Neural cell (in vitro differentiated cells): ENCODE measurements around the gene SEMA4F. TPM values are rescaled to one million over a fixed set of nuclear protein-coding genes. Genes with fewer than 3 reads are reported as not detected.

Source experiments
- H2AFZ ChIP-seq: fragments of 200-600, 300-800 bp; sonication (generic), shearing (Covaris generic); 2 replicates; pipeline ENCODE4 v1.6.0; 2014; ENCODE audit warnings: low read depth, mild to moderate bottlenecking, antibody characterized with exemption, low read length, moderate library complexity
- H3F3A ChIP-seq: fragments of 200-600 bp; shearing (Covaris generic); 2 replicates; pipeline ENCODE4 v1.6.1; 2016; ENCODE audit warnings: mild to moderate bottlenecking, moderate library complexity, mixed read lengths, antibody characterized with exemption, low read length; ENCODE audit not compliant: insufficient read depth, poor library complexity, severe bottlenecking
- H3K27ac ChIP-seq: fragments of 200-600, 300-800 bp; sonication (generic), shearing (Covaris generic); 2 replicates; pipeline ENCODE4 v1.5.1; 2014; ENCODE audit warnings: mild to moderate bottlenecking, low read length, moderate library complexity
- H3K27me3 ChIP-seq: fragments of 300-800, 200-600 bp; sonication (generic), shearing (Covaris generic); 2 replicates; pipeline ENCODE4 v1.6.0; 2014; ENCODE audit warnings: mild to moderate bottlenecking, low read depth, low read length, moderate library complexity; ENCODE audit not compliant: insufficient read depth
- H3K36me3 ChIP-seq: fragments of 300-800, 200-600 bp; sonication (generic), shearing (Covaris generic); 2 replicates; pipeline ENCODE4 v1.5.1; 2014; ENCODE audit warnings: mild to moderate bottlenecking, antibody characterized with exemption, low read length, moderate library complexity; ENCODE audit not compliant: insufficient read depth
- H3K4me2 ChIP-seq: fragments of 300-800, 200-600 bp; sonication (generic), shearing (Covaris generic); 2 replicates; pipeline ENCODE4 v1.6.0; 2014; ENCODE audit warnings: mild to moderate bottlenecking, low read length
- H3K4me3 ChIP-seq: fragments of 300-800, 200-600 bp; sonication (generic), shearing (Covaris generic); 2 replicates; pipeline ENCODE4 v1.5.1; 2014; ENCODE audit warnings: mild to moderate bottlenecking, low read length, moderate library complexity
- H3K79me2 ChIP-seq: fragments of 200-600 bp; shearing (Covaris generic); replicated peaks from 2 replicates; pipeline ENCODE4 v1.6.0; 2014; ENCODE audit warnings: mild to moderate bottlenecking, low read length, moderate library complexity; ENCODE audit not compliant: insufficient read depth
- H3K9ac ChIP-seq: fragments of 300-800, 200-600 bp; sonication (generic), shearing (Covaris generic); 2 replicates; pipeline ENCODE4 v1.6.1; 2016; ENCODE audit warnings: mild to moderate bottlenecking, low read length, mixed read lengths
- H3K9me2 ChIP-seq: fragments of 200-600 bp; shearing (Covaris generic); 2 replicates; pipeline ENCODE4 v1.6.1; 2016; ENCODE audit warnings: mild to moderate bottlenecking, low read length, mixed read lengths; ENCODE audit not compliant: insufficient read depth
- H3K9me3 ChIP-seq: fragments of 200-600, 300-800 bp; sonication (generic), shearing (Covaris generic); 2 replicates; pipeline ENCODE4 v1.6.1; 2016; ENCODE audit warnings: mild to moderate bottlenecking, mixed run types, low read length, moderate library complexity, mixed read lengths
- H4K20me1 ChIP-seq: fragments of 200-600 bp; shearing (Covaris generic); 2 replicates; pipeline ENCODE4 v1.6.1; 2016; ENCODE audit warnings: mild to moderate bottlenecking, mixed run types; ENCODE audit not compliant: insufficient read depth
- EP300 ChIP-seq: fragments of 450-650 bp; conservative IDR thresholded peaks from 2 replicates; pipeline ENCODE4 v1.6.1; 2014; ENCODE audit warnings: antibody characterized with exemption, mild to moderate bottlenecking, moderate library complexity; ENCODE audit not compliant: poor library complexity, severe bottlenecking
- EZH2 ChIP-seq: fragments of 200-600, 300-800 bp; shearing (Covaris generic), sonication (generic); IDR thresholded peaks from 2 replicates; pipeline ENCODE4 v1.6.1; 2014; ENCODE audit warnings: antibody characterized with exemption, low read length, borderline replicate concordance, mild to moderate bottlenecking; ENCODE audit not compliant: insufficient read depth, poor library complexity, severe bottlenecking
- MXI1 ChIP-seq: fragments of 450-650 bp; conservative IDR thresholded peaks from 2 replicates; pipeline ENCODE4 v1.6.1; 2014; ENCODE audit warnings: antibody characterized with exemption, mild to moderate bottlenecking; ENCODE audit not compliant: poor library complexity, severe bottlenecking
- POLR2AphosphoS5 ChIP-seq: IDR thresholded peaks from 2 replicates; pipeline ENCODE4 v1.6.1; 2012
- RAD21 ChIP-seq: fragments of 450-650 bp; conservative IDR thresholded peaks from 2 replicates; pipeline ENCODE4 v1.6.1; 2014; ENCODE audit warnings: antibody characterized with exemption, mild to moderate bottlenecking, moderate library complexity
- SMC3 ChIP-seq: fragments of 450-650 bp; conservative IDR thresholded peaks from 2 replicates; pipeline ENCODE4 v1.6.1; 2014; ENCODE audit warnings: antibody characterized with exemption, mild to moderate bottlenecking, moderate library complexity; ENCODE audit not compliant: poor library complexity
- TAF1 ChIP-seq: IDR thresholded peaks from 2 replicates; pipeline ENCODE4 v1.6.1; 2012; ENCODE audit warnings: low read depth
- polyA plus RNA-seq: library from polyadenylated mRNA; depleted of rRNA; stranded (reverse); fragments of >200 nt; gene quantifications from 2 replicates; pipeline ENCODE4 v1.2.3, GENCODE V29; 2014
- TF ChIP-seq, protein P1 (sequence below): fragments of 450-650 bp; IDR thresholded peaks from 2 replicates; pipeline ENCODE4 v1.5.1; 2014; ENCODE audit warnings: antibody characterized with exemption, mild to moderate bottlenecking, moderate library complexity; ENCODE audit not compliant: poor library complexity, severe bottlenecking
- TF ChIP-seq, protein P2 (sequence below): IDR thresholded peaks from 2 replicates; pipeline ENCODE4 v1.6.1; 2012; ENCODE audit warnings: borderline replicate concordance

The SEMA4F gene
- polyA plus RNA-seq, 1 donor from 2014 or later = 18.2 TPM

DNA sequence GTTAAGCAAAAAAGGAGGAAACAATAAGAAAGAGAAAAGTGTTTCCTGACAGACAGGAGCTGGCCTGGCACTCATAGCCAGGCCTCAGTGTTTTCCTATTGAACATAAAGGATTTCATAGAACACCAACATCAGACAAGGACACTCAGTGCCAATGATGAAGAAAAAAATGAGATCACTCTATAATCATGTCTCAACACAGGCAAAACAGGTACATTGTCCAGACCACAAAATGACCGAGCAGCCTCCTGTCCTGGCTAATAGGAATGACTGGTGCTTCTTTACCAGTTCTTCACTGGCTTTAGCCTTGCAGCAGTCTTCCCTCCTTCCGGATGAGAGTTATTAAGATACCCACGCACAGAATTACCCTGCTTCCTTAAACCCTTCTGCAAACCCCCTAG, 35.6 kb downstream of the SEMA4F start:
- Histone ChIP-seq H3F3A (no peaks in the 10 kb centered on the region), H3K9me3 (no peaks in the 10 kb centered on the region), H2AFZ (no peak overlapping the region), H3K36me3 (no peaks in the 10 kb centered on the region), H3K4me3 (no peak overlapping the region), H3K9me2 (no peaks in the 10 kb centered on the region), H3K27me3 (no peaks in the 10 kb centered on the region), H4K20me1 (no peaks in the 10 kb centered on the region), H3K27ac (no peak overlapping the region), H3K4me2 (no peak overlapping the region), H3K9ac (no peak overlapping the region), H3K79me2 (no peaks in the 10 kb centered on the region)
- TF ChIP-seq RAD21 = no peak
- TF ChIP-seq SMC3 = no peak
- TF ChIP-seq, protein P1, sequence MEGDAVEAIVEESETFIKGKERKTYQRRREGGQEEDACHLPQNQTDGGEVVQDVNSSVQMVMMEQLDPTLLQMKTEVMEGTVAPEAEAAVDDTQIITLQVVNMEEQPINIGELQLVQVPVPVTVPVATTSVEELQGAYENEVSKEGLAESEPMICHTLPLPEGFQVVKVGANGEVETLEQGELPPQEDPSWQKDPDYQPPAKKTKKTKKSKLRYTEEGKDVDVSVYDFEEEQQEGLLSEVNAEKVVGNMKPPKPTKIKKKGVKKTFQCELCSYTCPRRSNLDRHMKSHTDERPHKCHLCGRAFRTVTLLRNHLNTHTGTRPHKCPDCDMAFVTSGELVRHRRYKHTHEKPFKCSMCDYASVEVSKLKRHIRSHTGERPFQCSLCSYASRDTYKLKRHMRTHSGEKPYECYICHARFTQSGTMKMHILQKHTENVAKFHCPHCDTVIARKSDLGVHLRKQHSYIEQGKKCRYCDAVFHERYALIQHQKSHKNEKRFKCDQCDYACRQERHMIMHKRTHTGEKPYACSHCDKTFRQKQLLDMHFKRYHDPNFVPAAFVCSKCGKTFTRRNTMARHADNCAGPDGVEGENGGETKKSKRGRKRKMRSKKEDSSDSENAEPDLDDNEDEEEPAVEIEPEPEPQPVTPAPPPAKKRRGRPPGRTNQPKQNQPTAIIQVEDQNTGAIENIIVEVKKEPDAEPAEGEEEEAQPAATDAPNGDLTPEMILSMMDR = no peak

DNA sequence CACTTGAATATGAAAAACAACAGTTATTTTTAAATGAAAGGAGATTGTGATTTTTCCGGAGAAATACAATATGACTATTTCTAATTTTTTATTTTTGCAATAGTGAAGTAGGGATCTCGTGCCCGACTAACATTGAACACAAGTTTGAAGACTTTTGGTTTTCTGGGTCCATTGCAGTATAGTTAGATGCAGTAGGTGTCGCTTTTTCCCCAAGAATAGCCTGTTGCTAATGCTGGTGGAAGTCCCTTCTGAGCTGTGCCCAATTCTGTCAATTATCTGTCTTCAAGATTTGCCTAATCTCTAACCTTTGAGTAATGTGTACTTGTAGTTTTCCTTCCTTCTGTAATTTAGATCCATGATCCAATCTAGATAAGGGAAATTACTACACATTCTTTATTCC, 36.5 kb downstream of the SEMA4F start:
- H3K27ac ChIP-seq = no peak overlapping the region

More for the DNA sequence above, 36.5 kb downstream of the SEMA4F start:
- Histone ChIP-seq H3K9me2 (no peaks in the 10 kb centered on the region), H2AFZ (no peak overlapping the region), H3K4me2 (no peak overlapping the region), H3K9me3 (no peaks in the 10 kb centered on the region), H3F3A (no peaks in the 10 kb centered on the region), H3K9ac (no peak overlapping the region), H4K20me1 (no peaks in the 10 kb centered on the region), H3K27me3 (no peaks in the 10 kb centered on the region), H3K4me3 (no peak overlapping the region), H3K36me3 (no peaks in the 10 kb centered on the region), H3K79me2 (no peaks in the 10 kb centered on the region)
- no peak for TF ChIP-seq TAF1
- TF ChIP-seq, protein P1 = peak; percentile 86
- no peak for TF ChIP-seq POLR2AphosphoS5
- no peak for TF ChIP-seq EP300
- TF ChIP-seq, protein P2, sequence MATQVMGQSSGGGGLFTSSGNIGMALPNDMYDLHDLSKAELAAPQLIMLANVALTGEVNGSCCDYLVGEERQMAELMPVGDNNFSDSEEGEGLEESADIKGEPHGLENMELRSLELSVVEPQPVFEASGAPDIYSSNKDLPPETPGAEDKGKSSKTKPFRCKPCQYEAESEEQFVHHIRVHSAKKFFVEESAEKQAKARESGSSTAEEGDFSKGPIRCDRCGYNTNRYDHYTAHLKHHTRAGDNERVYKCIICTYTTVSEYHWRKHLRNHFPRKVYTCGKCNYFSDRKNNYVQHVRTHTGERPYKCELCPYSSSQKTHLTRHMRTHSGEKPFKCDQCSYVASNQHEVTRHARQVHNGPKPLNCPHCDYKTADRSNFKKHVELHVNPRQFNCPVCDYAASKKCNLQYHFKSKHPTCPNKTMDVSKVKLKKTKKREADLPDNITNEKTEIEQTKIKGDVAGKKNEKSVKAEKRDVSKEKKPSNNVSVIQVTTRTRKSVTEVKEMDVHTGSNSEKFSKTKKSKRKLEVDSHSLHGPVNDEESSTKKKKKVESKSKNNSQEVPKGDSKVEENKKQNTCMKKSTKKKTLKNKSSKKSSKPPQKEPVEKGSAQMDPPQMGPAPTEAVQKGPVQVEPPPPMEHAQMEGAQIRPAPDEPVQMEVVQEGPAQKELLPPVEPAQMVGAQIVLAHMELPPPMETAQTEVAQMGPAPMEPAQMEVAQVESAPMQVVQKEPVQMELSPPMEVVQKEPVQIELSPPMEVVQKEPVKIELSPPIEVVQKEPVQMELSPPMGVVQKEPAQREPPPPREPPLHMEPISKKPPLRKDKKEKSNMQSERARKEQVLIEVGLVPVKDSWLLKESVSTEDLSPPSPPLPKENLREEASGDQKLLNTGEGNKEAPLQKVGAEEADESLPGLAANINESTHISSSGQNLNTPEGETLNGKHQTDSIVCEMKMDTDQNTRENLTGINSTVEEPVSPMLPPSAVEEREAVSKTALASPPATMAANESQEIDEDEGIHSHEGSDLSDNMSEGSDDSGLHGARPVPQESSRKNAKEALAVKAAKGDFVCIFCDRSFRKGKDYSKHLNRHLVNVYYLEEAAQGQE = no peak
- TF ChIP-seq EZH2 = no peak
- TF ChIP-seq SMC3 = peak; percentile 86
- TF ChIP-seq RAD21 = peak; percentile 87
- TF ChIP-seq MXI1 = no peak
